Measurements from ENCODE around the gene SDHB. TPM values are rescaled to one million over a fixed set of nuclear protein-coding genes. Genes with fewer than 3 reads are reported as not detected.

The SDHB gene
- total RNA-seq, 1 experiment from 2014 or later: 159 TPM

GRCh38 chr1:16993521-16994038 is 60.3 kb downstream of the SDHB start:
- BruUV-seq (replicated peaks): no TSS peak
- DNase-seq (ENCODE audit: low read depth, low spot score) (no peak), ATAC-seq (no peak)
- Histone ChIP-seq H2AFZ (ENCODE audit: low read depth, low read length, poor library complexity, severe bottlenecking) (no peak overlapping the region), H4K20me1 (ENCODE audit: insufficient read depth) (no peaks in the 10 kb centered on the region), H3K9me3 (ENCODE audit: control insufficient read depth in 1 of 2, insufficient read depth in 1 of 2, low read depth in 1 of 2, low read length in 2 of 2) (no peaks in the 10 kb centered on the region), H3K36me3 (ENCODE audit: control insufficient read depth in 1 of 2, insufficient read depth in 2 of 2, low read length in 2 of 2) (peaks cover 0 to 3% of the 10 kb centered on the region in 2 experiments; a peak in 2 of 4 replicates), H3K27ac (ENCODE audit: low read depth, low read length) (no peak overlapping the region), H3K27me3 (ENCODE audit: insufficient read depth, low read length) (no peaks in the 10 kb centered on the region), H3K4me2 (ENCODE audit: low read length) (no peak overlapping the region), H3K9me2 (ENCODE audit: insufficient read depth) (no peaks in the 10 kb centered on the region), H3K79me2 (ENCODE audit: insufficient read depth, low read length) (no peaks in the 10 kb centered on the region), H3K4me3 (replicated peaks in 1 of 2; ENCODE audit: low read depth in 1 of 2, low read length in 2 of 2) (no peak overlapping the region), H3K9ac (ENCODE audit: low read length) (no peak overlapping the region), H3K4me1 (ENCODE audit: control insufficient read depth in 1 of 2, insufficient read depth in 2 of 2, low read length in 2 of 2) (no peaks in the 10 kb centered on the region)
- POLR2A ChIA-PET: no interaction called here
- RAD21 ChIA-PET (ENCODE audit: low non-redundant PET in 1 of 2, low total read pairs in 2 of 2, uncharacterized antibody in 2 of 2, unreplicated experiment in 2 of 2): no interaction called here
- CTCF ChIA-PET: no interaction called here
- intact Hi-C loops (cut with micrococcal nuclease): no loop called here
- TF ChIP-seq CBX3 (IDR thresholded peaks at IDR 0.05; ENCODE audit: low read depth) (no peak), ZBTB33 (IDR thresholded peaks at IDR 0.05; ENCODE audit: extremely low read depth, insufficient replicate concordance, low read length) (no peak), ZFX (IDR thresholded peaks at IDR 0.05) (no peak), ATF3 (IDR thresholded peaks at IDR 0.05) (no peak), SRF (IDR thresholded peaks at IDR 0.05; ENCODE audit: low read depth) (no peak), POLR2AphosphoS5 (IDR thresholded peaks at IDR 0.05; ENCODE audit: low read depth, low read length) (no peak), JUND (IDR thresholded peaks at IDR 0.05) (no peak), FOSL1 (IDR thresholded peaks at IDR 0.05; ENCODE audit: low read depth) (no peak), EGR1 (IDR thresholded peaks at IDR 0.05; ENCODE audit: low read depth) (no peak), CTCF (IDR thresholded peaks at IDR 0.05 in 2 of 3, conservative IDR thresholded peaks at IDR 0.05 in 1 of 3; ENCODE audit: borderline replicate concordance in 1 of 3, insufficient read depth in 1 of 3, low read depth in 2 of 3, low read length in 2 of 3) (no peak), EZH2phosphoT487 (IDR thresholded peaks at IDR 0.05; ENCODE audit: borderline replicate concordance) (no peak), REST (IDR thresholded peaks at IDR 0.05; ENCODE audit: low read depth) (no peak), ZNF274 (IDR thresholded peaks at IDR 0.05; ENCODE audit: low read depth, low read length) (no peak), SIN3A (IDR thresholded peaks at IDR 0.05; ENCODE audit: low read depth) (no peak), CEBPB (IDR thresholded peaks at IDR 0.05; ENCODE audit: low read depth) (no peak), ELF1 (IDR thresholded peaks at IDR 0.05; ENCODE audit: borderline replicate concordance, low read depth) (no peak), POLR2A (IDR thresholded peaks at IDR 0.05; ENCODE audit: borderline replicate concordance, extremely low read depth, insufficient read depth, insufficient read length) (no peak), EZH2 (IDR thresholded peaks at IDR 0.05) (no peak), RAD21 (IDR thresholded peaks at IDR 0.05; ENCODE audit: low read depth) (no peak)
